Smooth muscle cell of the brain vasculature (primary cell): ENCODE results near the gene TBCEL.
"Not testable (repeated sequence)": the region's sequence is repeated elsewhere in the genome, so short reads cannot be mapped to it uniquely, and the experiment has no call there.

Source experiments
- DNase-seq: peaks from one replicate; pipeline ENCODE4 v3.0.0-alpha.2; 2012; ENCODE audit warnings: low read depth, low spot score

The TBCEL gene

DNA sequence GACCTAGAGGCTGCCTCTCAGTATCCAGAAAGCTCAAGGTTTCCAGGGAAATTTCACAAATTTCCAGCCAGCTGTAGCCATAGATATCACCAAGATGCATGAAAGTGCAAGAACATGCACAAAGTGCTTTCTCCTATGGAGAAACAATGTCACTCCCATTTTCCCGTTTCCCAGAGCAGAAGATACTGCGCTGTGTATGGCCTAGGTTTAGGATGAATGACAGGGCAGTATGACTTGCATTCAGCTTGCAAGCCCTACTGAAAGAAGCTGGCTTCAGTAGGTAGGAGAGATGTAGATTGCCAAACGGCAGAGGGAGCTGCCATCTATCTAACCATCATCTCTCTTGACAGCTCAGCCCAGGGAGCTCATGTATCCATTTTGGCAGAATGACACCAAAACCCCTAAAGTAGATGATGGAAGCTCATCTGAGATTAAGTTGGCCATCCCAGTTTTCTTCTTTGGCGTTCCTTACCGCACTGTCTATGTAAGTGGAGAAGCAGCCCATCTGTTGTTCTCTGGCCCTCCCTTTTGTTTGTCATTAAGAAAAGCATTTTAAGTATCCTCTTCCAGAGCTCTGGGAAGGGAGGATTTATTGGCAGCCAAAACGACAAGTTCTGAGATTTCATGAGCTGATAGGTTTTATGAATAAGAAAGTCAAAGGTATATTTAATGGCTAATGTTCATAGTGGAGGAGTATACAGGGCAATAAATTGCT lies 81.7 kb downstream of the TBCEL start:
- no peak for DNase-seq

DNA sequence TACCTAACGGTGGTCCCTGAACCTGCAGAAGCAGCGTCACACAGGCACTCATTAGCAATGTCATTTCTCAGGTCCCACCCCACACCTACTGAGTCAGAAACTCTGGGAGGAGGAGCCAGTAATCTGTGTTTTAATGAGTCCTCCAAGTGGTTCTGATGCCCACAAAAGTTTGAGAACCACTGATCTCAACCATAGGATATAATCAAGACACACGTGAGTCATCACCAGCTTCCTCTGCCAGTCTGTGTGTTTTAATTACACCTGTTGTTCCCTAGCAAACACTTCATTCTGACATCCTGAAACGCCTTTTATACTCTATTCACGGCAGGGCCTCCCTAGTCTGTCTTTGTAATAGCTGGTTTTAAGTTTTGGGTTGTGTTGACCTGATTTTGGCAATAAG lies 82.9 kb downstream of the TBCEL start:
- no peak for DNase-seq

DNA sequence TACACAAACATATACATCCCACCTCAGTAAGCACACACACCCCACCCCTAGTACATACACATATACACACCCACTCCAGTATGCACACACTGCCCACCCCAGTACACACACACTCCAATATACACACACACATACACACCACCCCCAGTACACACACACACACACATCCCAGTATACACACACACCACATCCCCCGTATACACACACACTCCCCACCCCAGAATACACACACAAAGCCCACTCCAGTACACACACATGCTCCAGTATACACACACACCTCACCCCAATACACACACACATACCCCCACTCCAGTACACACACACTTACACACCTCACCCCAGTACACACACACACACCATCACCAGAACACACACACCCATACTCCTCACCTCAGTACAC lies 84.5 kb downstream of the TBCEL start:
- DNase-seq = no peak

DNA sequence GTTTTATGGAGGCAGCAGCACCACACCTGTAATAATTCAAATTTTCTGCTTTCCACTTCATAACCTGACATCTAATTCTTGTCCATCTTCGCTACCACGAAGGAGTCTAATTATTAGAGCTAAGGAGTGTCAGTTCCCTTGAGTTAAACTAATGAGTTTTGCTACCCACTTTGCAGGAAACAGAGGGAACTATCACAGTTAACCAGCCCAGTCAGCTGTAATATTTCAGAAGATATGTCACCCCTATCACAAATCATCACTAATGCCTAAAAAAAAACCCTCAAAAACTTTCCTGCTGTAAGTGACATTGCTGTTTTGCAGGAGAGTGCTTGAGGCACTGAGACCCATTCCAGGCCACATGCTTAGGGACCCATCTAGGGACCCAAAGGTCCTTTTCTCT lies 85.6 kb downstream of the TBCEL start:
- DNase-seq = no peak

DNA sequence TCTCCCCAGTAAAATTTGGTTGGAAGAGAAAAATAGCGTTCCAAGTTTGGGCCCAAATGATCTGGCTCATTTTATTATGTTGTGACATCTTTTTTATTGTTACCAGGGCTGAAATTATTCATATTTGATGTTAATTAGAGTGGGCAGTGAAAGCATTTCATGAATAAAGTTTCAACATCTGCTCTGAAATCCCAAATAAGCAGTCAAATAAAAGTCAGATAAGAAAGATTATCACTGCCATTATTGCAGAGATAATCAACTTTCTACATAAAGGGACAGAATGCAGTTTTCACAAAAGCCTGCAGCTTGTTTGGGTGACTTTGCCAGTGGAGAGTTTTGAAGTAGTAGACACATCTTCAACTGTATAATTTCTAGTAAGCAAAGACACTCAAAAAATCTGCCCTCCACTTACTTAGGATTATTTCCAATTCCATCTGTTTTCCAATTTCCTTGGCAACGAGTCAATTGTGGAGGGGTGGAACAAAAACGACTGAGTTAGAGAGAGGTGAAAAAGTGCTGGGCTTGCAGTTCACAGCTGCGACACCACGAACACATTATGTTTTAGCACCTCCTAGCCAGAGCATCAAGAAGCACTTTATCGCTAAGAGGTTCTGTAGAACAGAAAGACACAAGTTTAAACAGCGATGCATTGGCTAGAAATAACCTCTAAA lies 86.1 kb downstream of the TBCEL start:
- DNase-seq = no peak

DNA sequence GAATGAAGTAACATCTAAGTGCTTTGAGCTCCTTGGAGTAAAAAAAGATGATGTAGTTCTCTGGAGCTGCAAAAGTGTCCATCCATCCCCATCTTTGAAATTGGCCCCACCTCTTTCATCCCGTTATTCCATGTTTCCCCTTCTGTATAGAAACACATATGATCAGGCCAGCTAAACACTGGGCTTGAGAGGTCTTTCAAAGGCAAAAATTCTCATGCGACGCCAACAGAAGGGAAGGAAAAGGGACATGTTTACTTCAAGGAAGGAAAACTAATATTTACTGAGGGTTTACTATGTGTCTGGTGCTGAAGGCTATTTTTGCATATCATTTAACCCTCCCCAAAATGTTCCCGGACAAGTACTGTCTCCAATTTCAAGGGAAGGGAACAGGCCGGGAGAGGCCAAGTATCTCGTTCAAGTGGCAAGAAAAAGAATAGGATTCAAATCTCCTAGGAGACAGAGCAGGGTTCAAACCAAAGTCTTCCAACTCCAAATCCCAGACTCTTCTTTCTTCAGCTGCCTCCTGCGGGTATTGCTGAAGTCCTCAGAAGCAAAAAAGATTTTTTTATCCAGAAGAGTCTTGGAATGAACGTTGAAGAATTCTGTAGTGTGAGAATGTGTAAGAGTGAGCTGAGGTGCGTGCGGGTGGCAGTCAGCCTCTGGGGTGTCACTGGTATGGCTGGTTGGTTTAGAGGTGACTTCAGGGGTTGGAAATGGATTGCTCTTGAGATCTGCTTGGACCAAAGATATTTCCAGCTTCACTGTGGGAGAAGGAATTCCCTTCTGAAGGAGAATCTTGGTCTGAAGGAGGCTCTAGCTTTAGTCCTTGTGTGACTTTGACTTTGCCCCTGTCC lies 87.2 kb downstream of the TBCEL start:
- DNase-seq = no peak

DNA sequence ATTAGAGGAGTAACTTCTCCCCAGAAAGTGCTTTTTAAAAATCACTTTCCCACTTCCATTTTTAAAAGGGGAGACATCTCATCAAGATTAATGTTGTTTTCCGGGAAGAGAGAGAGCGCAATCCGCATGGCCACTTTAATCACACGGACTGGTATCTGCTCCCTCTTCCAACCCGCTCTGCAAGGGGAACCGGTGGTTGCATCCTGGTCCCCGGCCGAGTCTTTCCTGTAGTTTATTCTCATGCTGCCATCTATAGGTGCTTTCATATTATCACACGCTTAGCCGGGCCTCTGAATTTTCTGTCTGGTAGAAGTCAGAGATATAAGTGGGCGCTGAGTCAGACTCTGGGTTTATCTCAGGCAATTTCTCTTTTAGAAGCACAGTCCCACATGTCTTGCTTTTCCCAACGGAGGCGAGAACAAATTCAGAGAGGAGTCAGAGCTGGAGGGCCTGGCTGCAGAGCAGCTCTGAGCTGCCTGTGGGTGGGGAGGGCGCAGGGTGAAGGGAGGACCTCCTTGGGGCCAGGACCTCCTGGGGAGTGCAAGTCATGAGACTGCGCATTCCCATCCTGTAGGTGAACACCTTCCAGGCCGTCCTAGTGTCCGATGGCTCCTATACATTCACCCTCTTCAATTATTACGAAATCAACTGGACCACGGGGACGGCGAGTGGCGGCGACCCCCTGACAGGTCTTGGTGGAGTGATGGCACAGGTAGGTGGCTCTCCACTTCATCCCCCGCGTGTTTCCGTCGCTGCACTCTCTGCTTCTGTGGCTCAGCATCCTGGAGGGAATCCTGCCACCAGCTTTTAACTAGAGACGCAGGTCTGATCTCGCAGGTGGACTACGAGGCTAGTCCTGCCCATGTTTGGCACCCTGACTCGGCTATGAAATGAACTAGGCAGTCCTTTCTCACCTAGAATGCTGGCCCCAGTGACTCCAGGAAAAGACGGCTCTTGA lies 88.9 kb downstream of the TBCEL start:
- peak; percentile 32 for DNase-seq

DNA sequence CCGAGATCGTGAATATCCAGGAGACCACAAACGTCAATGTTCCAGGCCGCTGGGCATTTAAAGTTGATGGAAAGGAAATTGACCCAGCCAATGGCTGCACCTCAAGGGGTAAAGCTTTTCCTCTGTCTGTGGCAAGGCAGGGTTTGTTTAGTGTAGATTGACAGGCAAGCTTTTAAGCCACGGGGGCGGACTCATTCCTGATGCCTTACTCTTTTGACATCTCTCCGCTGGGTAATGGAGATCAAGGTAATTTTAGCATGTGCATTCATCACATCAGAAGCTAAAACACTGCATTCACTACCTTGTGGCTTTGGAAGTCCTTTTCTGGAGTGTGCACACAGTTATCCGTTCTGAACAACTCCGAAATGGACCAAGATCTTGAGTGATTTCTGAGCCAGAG lies 89.7 kb downstream of the TBCEL start:
- no peak for DNase-seq

DNA sequence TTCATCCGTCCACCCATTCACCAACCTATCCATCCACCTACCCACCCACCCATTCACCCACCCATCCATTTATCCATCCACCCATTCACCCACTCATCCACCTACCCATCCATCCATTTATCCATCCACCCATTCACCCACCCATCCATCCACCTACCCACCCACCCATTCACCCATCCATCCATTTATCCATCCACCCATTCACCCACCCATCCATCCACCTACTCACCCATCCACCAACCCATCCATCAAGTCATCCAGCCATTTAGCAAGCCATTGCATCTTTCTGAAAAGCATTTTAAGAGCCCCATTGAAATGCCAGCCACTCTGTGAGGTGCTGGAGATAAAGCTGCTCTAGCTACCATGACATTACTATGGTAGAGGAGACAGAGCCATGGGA lies 91.1 kb downstream of the TBCEL start:
- not testable (repeated sequence) for DNase-seq

DNA sequence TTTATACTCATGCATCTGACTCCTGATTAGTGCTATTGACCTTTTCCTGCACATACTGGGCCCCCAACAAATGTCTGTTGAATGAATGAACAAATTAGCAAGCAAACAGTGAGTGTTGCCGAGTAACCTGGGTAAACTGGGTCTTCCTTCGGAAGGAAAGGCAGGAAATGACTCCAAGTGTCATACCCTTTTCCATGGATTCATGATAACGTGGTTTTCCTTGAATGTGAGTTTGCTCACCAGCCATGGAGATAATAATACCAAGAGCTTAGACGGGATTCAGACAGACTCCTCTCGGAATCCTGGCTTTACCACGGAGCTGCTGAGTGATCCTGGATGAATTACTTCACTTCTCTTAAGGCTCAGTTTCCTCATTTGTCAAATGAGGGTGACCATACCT lies 93.9 kb downstream of the TBCEL start:
- DNase-seq = no peak

DNA sequence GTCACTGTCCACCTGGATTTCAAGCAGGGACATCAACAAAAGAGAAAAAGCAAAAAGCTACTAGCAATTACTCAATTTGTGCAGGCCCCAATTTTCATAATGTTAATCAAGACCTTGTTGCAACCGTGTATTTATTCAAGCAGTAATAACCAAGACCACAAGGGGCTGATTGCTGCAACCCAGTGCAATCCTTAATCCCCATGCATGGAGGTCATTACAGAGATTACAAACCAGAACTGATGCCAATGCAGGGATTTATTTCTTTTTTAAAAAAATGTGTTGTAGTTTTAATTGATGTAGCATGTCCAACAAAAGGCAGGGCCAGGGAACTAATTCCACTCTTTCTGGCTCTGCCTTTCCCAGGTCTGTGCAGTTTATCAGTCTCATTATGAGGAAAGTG lies 95.5 kb downstream of the TBCEL start:
- no peak for DNase-seq

DNA sequence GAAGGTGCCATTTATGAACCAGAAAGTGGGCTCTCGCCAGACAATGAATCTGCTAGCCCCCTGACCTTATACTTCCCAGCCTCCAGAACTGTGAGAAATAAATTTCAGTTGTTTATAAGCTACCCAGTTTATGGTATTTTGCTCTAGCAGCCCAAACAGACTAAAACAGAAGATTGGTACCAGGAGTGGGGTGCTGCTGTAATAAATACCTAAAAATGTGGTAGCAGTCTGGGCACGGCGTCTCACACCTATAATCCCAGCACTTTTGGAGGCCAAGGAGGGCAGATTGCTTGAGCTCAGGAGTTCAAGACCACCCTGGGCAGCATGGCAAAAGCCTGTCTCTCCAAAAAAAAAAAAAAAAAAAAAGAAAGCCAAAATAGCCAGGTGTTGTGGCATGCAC lies 98.4 kb downstream of the TBCEL start:
- DNase-seq = no peak

DNA sequence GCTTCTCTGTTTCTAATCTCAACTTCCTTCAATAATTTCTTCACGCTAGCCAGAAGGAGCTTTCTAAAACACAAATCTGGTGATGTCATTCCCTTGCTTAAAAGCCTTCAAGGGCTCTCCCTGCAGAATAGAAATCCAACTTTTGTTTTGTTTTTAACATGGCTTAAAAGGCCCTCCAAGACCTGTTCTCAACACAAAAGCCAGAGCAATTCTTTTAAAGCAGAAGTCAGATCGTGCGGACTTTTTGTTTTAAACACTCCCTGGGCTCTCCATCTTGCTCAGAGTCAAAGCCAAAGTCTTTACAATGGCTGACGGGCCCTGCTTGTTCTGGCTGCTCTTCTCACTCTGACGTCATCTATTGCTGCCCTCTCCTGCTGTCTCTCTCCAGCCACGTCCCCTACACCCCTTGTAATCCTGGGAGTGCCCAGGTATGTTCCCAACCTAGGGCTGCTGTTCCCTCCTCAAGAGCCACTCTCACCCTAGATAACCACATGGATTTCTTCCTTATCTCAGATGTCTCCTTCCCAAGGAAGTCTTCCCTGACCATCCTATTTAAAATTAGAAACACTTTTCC lies 99.7 kb downstream of the TBCEL start:
- DNase-seq = no peak

DNA sequence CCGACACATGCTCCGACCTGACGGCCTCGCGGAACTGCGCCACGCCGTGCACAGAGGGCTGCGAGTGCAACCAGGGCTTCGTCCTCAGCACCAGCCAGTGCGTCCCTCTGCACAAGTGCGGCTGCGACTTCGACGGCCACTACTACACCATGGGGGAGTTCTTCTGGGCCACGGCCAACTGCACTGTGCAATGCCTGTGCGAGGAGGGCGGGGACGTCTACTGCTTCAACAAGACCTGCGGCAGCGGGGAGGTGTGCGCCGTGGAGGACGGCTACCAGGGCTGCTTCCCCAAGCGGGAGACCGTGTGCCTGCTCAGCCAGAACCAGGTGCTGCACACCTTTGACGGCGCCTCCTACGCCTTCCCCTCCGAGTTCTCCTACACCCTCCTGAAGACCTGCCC lies 103.9 kb downstream of the TBCEL start:
- no peak for DNase-seq

DNA sequence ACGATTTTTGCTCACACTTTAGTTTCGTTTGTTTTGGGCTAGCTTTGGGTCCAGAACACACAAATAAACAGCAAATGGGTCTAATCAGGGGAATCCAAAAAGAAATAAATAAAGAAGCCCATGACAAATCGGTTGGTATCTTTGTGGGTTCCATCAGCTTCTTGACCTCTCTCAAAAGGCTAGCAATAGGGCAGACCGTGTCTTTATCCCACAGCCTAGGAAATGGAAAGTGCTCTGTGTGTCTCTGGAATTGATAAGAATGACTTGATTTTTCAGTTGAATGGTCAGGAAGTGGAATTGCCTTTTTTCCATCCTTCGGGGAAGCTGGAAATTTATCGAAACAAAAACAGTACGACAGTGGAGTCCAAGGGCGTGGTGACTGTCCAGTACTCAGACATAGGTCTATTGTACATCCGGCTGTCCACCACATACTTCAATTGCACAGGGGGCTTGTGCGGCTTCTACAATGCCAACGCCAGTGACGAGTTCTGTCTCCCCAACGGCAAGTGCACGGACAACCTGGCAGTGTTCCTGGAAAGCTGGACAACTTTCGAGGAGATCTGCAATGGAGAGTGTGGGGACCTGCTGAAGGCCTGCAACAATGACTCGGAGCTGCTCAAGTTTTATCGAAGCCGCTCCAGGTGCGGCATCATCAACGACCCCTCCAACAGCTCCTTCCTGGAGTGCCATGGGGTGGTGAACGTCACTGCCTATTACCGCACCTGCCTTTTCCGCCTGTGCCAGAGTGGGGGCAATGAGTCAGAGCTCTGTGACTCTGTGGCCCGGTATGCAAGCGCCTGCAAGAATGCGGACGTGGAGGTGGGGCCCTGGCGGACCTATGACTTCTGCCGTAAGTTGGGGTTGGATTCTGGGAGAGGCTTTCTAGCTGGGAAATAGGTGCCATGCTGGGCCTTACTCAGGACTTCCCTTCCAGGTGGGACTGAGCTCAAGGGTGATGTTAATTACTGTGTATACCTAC lies 105.7 kb downstream of the TBCEL start:
- no peak for DNase-seq

DNA sequence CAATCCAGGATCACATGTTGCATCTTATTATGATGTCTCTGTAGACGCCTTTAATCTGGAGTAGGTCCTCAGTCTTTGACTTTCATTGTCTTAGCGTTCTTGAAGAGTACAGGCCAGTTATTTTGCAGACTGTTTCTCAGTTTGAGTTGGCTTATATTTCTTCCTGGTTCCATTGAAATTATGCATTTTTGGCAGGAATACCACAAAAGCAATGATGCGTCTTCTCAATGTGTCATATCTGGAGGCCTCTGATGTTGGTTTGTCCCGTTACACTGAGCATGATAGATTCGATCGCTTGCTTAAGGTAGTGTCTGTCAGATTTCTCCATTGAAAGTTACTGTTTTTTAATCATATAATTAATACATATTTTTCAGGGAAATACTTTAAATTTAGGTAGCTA lies 107.8 kb downstream of the TBCEL start:
- no peak for DNase-seq

DNA sequence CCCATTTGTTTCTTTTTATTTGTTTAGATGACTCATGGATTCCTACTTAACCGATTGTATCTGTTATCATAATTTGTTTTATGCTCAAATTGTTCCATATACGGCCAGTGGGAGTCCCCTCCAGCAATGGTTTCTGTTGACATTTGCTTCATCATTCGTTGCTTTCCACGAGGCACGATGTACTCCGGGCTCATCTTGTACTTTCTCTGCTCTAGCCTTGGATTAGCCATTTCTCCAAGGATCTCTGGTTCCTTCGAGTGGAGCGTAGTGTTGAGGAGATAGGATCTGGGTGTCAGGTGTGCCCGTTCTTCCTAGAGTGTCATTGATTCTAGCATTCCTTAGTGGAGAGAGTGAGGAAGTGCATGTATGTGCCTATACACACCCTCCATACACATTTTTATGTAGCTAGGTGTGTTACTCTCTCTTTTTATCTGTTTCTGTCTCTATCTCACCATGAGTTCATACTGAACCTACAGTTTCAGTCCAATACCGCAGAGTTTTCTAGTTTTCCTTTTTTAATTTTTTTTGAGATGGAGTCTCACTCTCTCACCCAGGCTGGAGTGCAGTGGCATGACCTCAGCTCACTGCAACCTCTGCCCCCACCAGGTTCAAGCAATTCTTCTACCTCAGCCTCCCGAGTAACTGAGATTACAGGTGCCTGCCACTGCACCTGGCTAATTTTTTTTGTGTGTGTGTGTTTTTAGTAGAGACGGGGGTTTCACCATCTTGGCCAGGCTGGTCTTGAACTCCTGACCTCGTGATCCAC lies 108.5 kb downstream of the TBCEL start:
- DNase-seq = no peak

DNA sequence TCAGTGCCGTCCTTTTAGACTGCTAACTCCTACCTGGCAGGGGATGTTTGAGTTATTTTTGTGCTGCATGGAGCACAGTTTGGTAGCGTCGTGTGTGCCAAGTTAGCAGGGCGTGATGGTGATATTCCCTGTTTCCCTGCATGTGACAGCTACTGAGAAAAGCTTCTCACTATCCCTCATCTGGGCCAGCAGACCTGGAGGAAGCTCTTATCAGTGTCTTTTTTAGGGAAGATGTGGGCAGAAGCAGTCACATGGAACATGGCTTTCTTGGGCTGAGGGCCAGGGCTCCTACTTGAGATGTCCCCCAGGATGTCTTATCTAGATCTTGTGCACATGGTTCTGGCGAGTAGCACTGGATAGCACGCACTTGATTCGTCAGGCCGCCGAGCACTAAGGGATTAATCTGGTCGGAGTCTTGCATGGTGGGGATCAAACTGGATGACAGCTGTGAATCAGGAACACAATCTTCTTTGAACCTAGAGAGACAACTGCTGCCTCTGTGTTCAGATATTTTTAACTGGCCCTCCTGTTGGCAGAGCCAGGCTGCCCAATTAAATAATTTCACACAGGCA lies 110.9 kb downstream of the TBCEL start:
- no peak for DNase-seq

DNA sequence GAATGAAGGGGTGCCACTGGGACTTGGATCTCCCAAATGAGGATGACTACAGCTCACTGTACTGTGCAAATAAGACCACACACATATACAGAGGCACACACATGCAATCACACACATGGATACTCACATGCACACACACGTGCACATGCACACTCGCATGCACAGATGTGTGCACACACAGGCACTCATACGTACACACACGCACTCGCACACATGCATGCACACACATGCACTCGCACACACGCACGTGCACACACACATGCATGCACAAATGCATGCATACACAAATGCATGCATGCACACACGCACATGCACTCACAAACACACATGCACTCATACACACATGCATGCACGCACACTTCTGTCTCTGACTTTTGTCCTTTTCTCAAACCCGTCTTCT lies 113.1 kb downstream of the TBCEL start:
- no peak for DNase-seq
